Neural progenitor cell (in vitro differentiated cells): Measurements from ENCODE around the gene PES1. TPM values are rescaled to one million over a fixed set of nuclear protein-coding genes. Genes with fewer than 3 reads are reported as not detected.

Experiments
- DNase-seq: peaks from one replicate; pipeline ENCODE4 v3.0.0-alpha.2; 2016; ENCODE audit warnings: low spot score
- H2AFZ ChIP-seq: fragments of 200-600 bp; sonication (generic); replicated peaks from 2 replicates; pipeline ENCODE4 v1.6.1; 2016; ENCODE audit warnings: antibody characterized with exemption
- H3F3A ChIP-seq: fragments of 200-600 bp; sonication (generic); 2 replicates; pipeline ENCODE4 v1.6.1; 2016; ENCODE audit warnings: antibody characterized with exemption, low read depth
- H3K27ac ChIP-seq: fragments of 200-600 bp; sonication (generic); 2 replicates; pipeline ENCODE4 v1.5.1; 2016; ENCODE audit warnings: mild to moderate bottlenecking
- H3K27me3 ChIP-seq: fragments of 200-600 bp; sonication (generic); 2 replicates; pipeline ENCODE4 v1.6.1; 2016; ENCODE audit warnings: mild to moderate bottlenecking, moderate library complexity
- H3K36me3 ChIP-seq: fragments of 200-600 bp; sonication (generic); 2 replicates; pipeline ENCODE4 v1.5.1; 2016
- H3K4me1 ChIP-seq: fragments of 200-600 bp; sonication (generic); 2 replicates; pipeline ENCODE4 v1.6.1; 2016; ENCODE audit warnings: mixed run types
- H3K4me2 ChIP-seq: fragments of 200-600 bp; sonication (generic); 2 replicates; pipeline ENCODE4 v1.6.1; 2016
- H3K4me3 ChIP-seq: fragments of 200-600 bp; sonication (generic); 2 replicates; pipeline ENCODE4 v1.5.1; 2016
- H3K79me2 ChIP-seq: fragments of 200-600 bp; sonication (generic); 2 replicates; pipeline ENCODE4 v1.6.1; 2016; ENCODE audit warnings: low read depth
- H3K9ac ChIP-seq: fragments of 200-600 bp; sonication (generic); 2 replicates; pipeline ENCODE4 v1.6.1; 2016
- H3K9me3 ChIP-seq: fragments of 200-600 bp; sonication (generic); 2 replicates; pipeline ENCODE4 v1.5.1; 2016; ENCODE audit warnings: low read depth
- H4K20me1 ChIP-seq: fragments of 200-600 bp; sonication (generic); 2 replicates; pipeline ENCODE4 v1.6.1; 2016; ENCODE audit warnings: low read depth
- H3K27ac Mint-ChIP-seq: 3 replicates; pipeline ENCODE4 v1.8.0; 2021; ENCODE audit warnings: mixed read lengths
- H3K27me3 Mint-ChIP-seq: 2 replicates; pipeline ENCODE4 v1.8.0; 2022; ENCODE audit warnings: low read depth, mild to moderate bottlenecking, inconsistent platforms, moderate library complexity, mixed read lengths; ENCODE audit not compliant: insufficient read depth
- H3K36me3 Mint-ChIP-seq: 3 replicates; pipeline ENCODE4 v1.8.0; 2021; ENCODE audit warnings: mixed read lengths
- H3K4me1 Mint-ChIP-seq: 3 replicates; pipeline ENCODE4 v1.8.0; 2021; ENCODE audit warnings: mixed read lengths
- H3K4me3 Mint-ChIP-seq: 3 replicates; pipeline ENCODE4 v1.8.0; 2021; ENCODE audit warnings: mild to moderate bottlenecking, moderate library complexity, mixed read lengths
- H3K9me3 Mint-ChIP-seq: 3 replicates; pipeline ENCODE4 v1.8.0; 2020; ENCODE audit warnings: mixed read lengths
- EZH2 ChIP-seq: fragments of 200-600 bp; sonication (generic); IDR thresholded peaks from 2 replicates; pipeline ENCODE4 v1.6.1; 2017; ENCODE audit warnings: antibody characterized with exemption, mild to moderate bottlenecking, moderate library complexity
- EZH2phosphoT487 ChIP-seq: fragments of 200-600 bp; sonication (generic); IDR thresholded peaks from 2 replicates; pipeline ENCODE4 v1.6.1; 2017; ENCODE audit warnings: antibody characterized with exemption
- total RNA-seq: library from RNA; depleted of rRNA; stranded (reverse); fragments of >200 nt; gene quantifications from 2 replicates; pipeline ENCODE4 v1.2.3, GENCODE V29; 2015; ENCODE audit warnings: low replicate concordance
- TF ChIP-seq, protein P1 (sequence below): fragments of 200-600 bp; sonication (generic); IDR thresholded peaks from 2 replicates; pipeline ENCODE4 v1.5.1; 2017; ENCODE audit warnings: antibody characterized with exemption, mild to moderate bottlenecking

The PES1 gene
- total RNA-seq, 1 donor from 2014 or later, result 30.2 TPM

DNA sequence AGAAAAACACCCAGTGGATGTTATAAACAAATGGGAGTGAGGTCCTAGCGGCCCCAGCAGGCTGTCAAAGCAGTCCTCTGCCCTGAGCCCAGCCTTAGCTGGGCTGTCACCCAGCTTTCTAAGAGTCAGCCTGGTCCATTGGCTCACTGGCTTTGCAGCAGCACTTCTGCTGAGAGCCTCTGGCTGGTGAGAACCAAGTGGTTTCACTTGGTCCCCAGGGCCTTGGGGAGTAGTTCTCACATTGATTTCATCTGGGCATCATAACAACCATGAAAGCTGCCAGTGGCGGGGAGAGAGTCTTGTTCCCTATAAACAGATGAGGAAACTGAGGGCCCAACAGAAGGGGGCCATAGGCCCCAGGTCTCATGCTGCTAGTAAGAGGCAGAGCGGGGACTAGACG, 56.5 kb downstream of the PES1 start:
- Histone ChIP-seq H3K4me1 (no peaks in the 10 kb centered on the region), H3K27ac (no peak overlapping the region), H3K27me3 (no peaks in the 10 kb centered on the region), H3K9ac (no peak overlapping the region), H2AFZ (no peak overlapping the region), H3K79me2 (no peaks in the 10 kb centered on the region), H3K36me3 (no peaks in the 10 kb centered on the region), H3F3A (no peaks in the 10 kb centered on the region), H3K4me3 (no peak overlapping the region), H3K9me3 (no peaks in the 10 kb centered on the region), H4K20me1 (no peaks in the 10 kb centered on the region), H3K4me2 (no peak overlapping the region)
- DNase-seq, result no peak
- H3K27ac Mint-ChIP-seq, result no peak overlapping the region
- H3K4me3 Mint-ChIP-seq, result no peak overlapping the region
- no peaks in the 10 kb centered on the region for H3K4me1 Mint-ChIP-seq
- no peaks in the 10 kb centered on the region for H3K9me3 Mint-ChIP-seq
- TF ChIP-seq, protein P1, sequence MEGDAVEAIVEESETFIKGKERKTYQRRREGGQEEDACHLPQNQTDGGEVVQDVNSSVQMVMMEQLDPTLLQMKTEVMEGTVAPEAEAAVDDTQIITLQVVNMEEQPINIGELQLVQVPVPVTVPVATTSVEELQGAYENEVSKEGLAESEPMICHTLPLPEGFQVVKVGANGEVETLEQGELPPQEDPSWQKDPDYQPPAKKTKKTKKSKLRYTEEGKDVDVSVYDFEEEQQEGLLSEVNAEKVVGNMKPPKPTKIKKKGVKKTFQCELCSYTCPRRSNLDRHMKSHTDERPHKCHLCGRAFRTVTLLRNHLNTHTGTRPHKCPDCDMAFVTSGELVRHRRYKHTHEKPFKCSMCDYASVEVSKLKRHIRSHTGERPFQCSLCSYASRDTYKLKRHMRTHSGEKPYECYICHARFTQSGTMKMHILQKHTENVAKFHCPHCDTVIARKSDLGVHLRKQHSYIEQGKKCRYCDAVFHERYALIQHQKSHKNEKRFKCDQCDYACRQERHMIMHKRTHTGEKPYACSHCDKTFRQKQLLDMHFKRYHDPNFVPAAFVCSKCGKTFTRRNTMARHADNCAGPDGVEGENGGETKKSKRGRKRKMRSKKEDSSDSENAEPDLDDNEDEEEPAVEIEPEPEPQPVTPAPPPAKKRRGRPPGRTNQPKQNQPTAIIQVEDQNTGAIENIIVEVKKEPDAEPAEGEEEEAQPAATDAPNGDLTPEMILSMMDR, result no peak
- no peak for TF ChIP-seq EZH2
- no peak for TF ChIP-seq EZH2phosphoT487
- H3K36me3 Mint-ChIP-seq, result no peaks in the 10 kb centered on the region
- peaks cover 8% of the 10 kb centered on the region for H3K27me3 Mint-ChIP-seq

DNA sequence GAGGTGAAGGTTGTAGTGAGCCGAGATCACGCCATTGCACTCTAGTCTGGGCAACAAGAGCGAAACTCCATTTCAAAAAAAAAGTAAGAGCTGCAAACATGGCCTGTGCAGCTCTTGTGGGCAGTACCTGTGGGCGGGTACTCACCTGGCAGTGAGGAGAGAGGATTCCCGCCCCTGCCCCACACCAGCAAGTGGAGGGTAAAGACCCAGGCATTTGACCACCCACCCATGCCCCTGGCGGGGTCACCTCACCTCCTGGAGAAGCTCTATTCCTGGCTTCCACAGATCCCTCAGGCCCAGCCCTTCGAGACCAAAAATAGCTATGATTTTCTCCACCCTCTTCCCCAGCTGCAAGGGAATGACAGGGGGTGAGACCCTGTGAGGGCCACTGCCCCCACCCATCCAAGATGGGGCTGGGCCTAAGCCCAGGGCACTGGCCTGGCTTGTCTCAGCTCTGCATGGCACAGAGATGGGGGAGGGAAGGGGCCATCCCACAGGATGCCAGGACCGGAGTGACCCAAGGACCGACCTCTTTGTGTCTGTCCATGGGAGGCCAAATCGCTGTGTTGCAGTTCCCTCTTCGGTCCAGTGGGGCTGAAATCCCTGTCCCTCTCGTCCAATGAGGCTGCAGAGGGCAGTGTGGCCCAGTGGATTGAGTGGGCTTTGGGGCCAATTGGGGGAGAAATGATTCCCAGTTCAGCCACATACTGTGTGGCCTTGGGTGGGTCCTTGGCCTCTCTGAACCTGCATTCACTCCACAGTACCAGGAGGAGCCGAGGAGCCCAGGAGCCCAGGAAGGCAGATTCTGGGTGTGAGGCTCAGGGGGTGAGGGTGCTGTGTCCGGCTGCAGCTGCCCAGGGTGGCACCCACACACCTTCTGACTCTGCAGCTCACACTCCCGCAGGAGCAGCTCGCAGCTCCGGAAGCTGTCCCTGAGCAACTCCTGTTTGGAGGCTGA, 59.8 kb downstream of the PES1 start:
- Mint-ChIP-seq H3K4me1 (no peaks in the 10 kb centered on the region), H3K4me3 (no peak overlapping the region), H3K36me3 (no peaks in the 10 kb centered on the region), H3K9me3 (no peaks in the 10 kb centered on the region), H3K27me3 (peaks cover 2% of the 10 kb centered on the region), H3K27ac (no peak overlapping the region)
- no peaks in the 10 kb centered on the region for H4K20me1 ChIP-seq
- H3F3A ChIP-seq, result no peaks in the 10 kb centered on the region
- no peak overlapping the region for H3K4me2 ChIP-seq
- TF ChIP-seq EZH2phosphoT487 (no peak), EZH2 (no peak)
- TF ChIP-seq, protein P1, result no peak
- no peaks in the 10 kb centered on the region for H3K36me3 ChIP-seq
- H3K27me3 ChIP-seq, result no peaks in the 10 kb centered on the region
- H2AFZ ChIP-seq, result no peak overlapping the region
- no peaks in the 10 kb centered on the region for H3K79me2 ChIP-seq
- H3K9me3 ChIP-seq, result no peaks in the 10 kb centered on the region
- no peak overlapping the region for H3K27ac ChIP-seq
- no peaks in the 10 kb centered on the region for H3K4me1 ChIP-seq
- DNase-seq, result no peak
- no peak overlapping the region for H3K4me3 ChIP-seq
- H3K9ac ChIP-seq, result no peak overlapping the region

- no peak overlapping the region for H3K27ac Mint-ChIP-seq
- H3K9me3 Mint-ChIP-seq, result no peaks in the 10 kb centered on the region
Measured at GRCh38 chr22:30526656-30527055, 65.1 kb downstream of the PES1 start.

More at GRCh38 chr22:30526656-30527055, 65.1 kb downstream of the PES1 start:
- Histone ChIP-seq H3F3A (no peaks in the 10 kb centered on the region), H4K20me1 (no peaks in the 10 kb centered on the region), H3K36me3 (no peaks in the 10 kb centered on the region), H3K4me2 (no peak overlapping the region), H3K27ac (no peak overlapping the region), H3K79me2 (no peaks in the 10 kb centered on the region), H2AFZ (no peak overlapping the region), H3K9ac (no peak overlapping the region), H3K9me3 (no peaks in the 10 kb centered on the region), H3K4me3 (no peak overlapping the region), H3K4me1 (no peaks in the 10 kb centered on the region), H3K27me3 (no peaks in the 10 kb centered on the region)
- TF ChIP-seq EZH2phosphoT487 (no peak), EZH2 (no peak)
- TF ChIP-seq, protein P1, result no peak
- H3K36me3 Mint-ChIP-seq, result no peaks in the 10 kb centered on the region
- H3K4me3 Mint-ChIP-seq, result no peak overlapping the region
- H3K27me3 Mint-ChIP-seq, result peaks cover 3% of the 10 kb centered on the region
- DNase-seq, result no peak
- peaks cover 9% of the 10 kb centered on the region for H3K4me1 Mint-ChIP-seq

Other genes starting within 250 kb of the PES1 start
- 29.2 and 48.4 TPM in 2 replicates for gene SF3A1, start 235.0 kb downstream of the PES1 start, total RNA-seq
- 3.7 and 11.1 TPM in 2 replicates for gene CCDC157, start 234.9 kb downstream of the PES1 start, total RNA-seq
- gene RNF215, start 204.5 kb downstream of the PES1 start, total RNA-seq, result 11.9 and 38.5 TPM in 2 replicates
- 4.9 and 5.7 TPM in 2 replicates for gene SEC14L2, start 194.9 kb downstream of the PES1 start, total RNA-seq
- gene MTFP1, start 166.1 kb downstream of the PES1 start, total RNA-seq, result 29.9 and 67.9 TPM in 2 replicates
- not detected in 2 replicates for gene SEC14L3, start 119.9 kb downstream of the PES1 start, total RNA-seq
- gene SEC14L4, start 86.2 kb downstream of the PES1 start, total RNA-seq, result 0.31 TPM in 1 of 2 replicates, not detected in the other
- 2.4 and 2.7 TPM in 2 replicates for gene SEC14L6, start 45.2 kb downstream of the PES1 start, total RNA-seq
- gene GAL3ST1, start 17.2 kb downstream of the PES1 start, total RNA-seq, result 4.3 and 10.1 TPM in 2 replicates
- 33.9 and 66.5 TPM in 2 replicates for gene TCN2, start 15.3 kb upstream of the PES1 start, total RNA-seq
- 0.36 and 4.8 TPM in 2 replicates for gene SLC35E4, start 43.9 kb upstream of the PES1 start, total RNA-seq
- 3.1 and 5.6 TPM in 2 replicates for gene DUSP18, start 76.0 kb upstream of the PES1 start, total RNA-seq
- 0.58 and 2.4 TPM in 2 replicates for gene OSBP2, start 103.0 kb upstream of the PES1 start, total RNA-seq